ENCODE results near the gene TMEM132D. TPM values are rescaled to one million over a fixed set of nuclear protein-coding genes. Genes with fewer than 3 reads are reported as not detected.

TMEM132D gene
- total and polyA plus RNA-seq, 2 of the 8 experiments (the other 6 are each of a cell fraction or from before 2014, with no cell fraction given), result 3.5 to 10.1 TPM

DNA sequence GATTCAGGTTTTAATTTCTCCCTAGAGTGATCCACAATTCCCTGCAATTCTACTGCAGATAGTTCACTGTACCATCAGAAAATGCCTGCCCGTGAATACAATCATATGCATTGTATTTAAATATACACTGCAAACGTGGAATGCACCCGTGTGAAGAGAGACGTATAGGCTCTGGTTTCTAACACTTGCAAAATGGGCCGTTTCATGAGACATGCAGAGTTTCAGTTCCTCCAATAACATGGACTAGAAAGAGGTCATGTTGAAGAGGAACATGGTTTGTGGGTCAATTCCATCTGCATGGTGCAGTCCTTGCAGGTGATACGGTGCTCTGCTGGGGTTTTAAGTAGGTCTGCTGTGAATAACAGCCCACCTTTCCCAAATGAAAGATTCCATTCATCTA lies 373.3 kb downstream of the TMEM132D start (continued):
- TF ChIP-seq, protein P1, sequence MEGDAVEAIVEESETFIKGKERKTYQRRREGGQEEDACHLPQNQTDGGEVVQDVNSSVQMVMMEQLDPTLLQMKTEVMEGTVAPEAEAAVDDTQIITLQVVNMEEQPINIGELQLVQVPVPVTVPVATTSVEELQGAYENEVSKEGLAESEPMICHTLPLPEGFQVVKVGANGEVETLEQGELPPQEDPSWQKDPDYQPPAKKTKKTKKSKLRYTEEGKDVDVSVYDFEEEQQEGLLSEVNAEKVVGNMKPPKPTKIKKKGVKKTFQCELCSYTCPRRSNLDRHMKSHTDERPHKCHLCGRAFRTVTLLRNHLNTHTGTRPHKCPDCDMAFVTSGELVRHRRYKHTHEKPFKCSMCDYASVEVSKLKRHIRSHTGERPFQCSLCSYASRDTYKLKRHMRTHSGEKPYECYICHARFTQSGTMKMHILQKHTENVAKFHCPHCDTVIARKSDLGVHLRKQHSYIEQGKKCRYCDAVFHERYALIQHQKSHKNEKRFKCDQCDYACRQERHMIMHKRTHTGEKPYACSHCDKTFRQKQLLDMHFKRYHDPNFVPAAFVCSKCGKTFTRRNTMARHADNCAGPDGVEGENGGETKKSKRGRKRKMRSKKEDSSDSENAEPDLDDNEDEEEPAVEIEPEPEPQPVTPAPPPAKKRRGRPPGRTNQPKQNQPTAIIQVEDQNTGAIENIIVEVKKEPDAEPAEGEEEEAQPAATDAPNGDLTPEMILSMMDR (IDR thresholded peaks at IDR 0.05; ENCODE audit: control extremely low read depth in 1 of 3, insufficient read depth in 1 of 3, low read depth in 1 of 3, low read length in 3 of 3), result no peak
- TF ChIP-seq EGR1 (IDR thresholded peaks at IDR 0.05; ENCODE audit: borderline replicate concordance, low read depth, low read length) (no peak), SAP30 (IDR thresholded peaks at IDR 0.05; ENCODE audit: insufficient read depth, insufficient replicate concordance, low read length) (no peak), MAFK (IDR thresholded peaks at IDR 0.05; ENCODE audit: low read depth, low read length) (no peak), KDM1A (IDR thresholded peaks at IDR 0.05; ENCODE audit: borderline replicate concordance, low read length) (no peak)

Measured in H1 (cell line).